Activated T-helper 1 cell treated with anti-CD3 and anti-CD28 coated beads, Interleukin-12 subunit alpha, Interleukin-12 subunit beta, Interleukin-2, Interleukin-4 antibody, amounts not matched to agents 30 ng/mL and 10 ng/mL and 1 ng/mL, durations not matched to agents 14 hours and 24 hours and 36 hours (primary cell): ENCODE measurements around the gene CPNE1. TPM values are rescaled to one million over a fixed set of nuclear protein-coding genes. Genes with fewer than 3 reads are reported as not detected.

Experiments
- DNase-seq: peaks from one replicate; pipeline ENCODE4 v3.0.0; 2021; ENCODE audit warnings: low spot score
- H3K27ac Mint-ChIP-seq: one replicate; pipeline ENCODE4 v1.8.0; 2021; ENCODE audit warnings: mild to moderate bottlenecking, mixed read lengths
- H3K27me3 Mint-ChIP-seq: one replicate; pipeline ENCODE4 v1.8.0; 2022; ENCODE audit warnings: mild to moderate bottlenecking, moderate library complexity, mixed read lengths; ENCODE audit not compliant: insufficient read depth
- H3K36me3 Mint-ChIP-seq: one replicate; pipeline ENCODE4 v1.8.0; 2021; ENCODE audit warnings: low read depth, mixed read lengths
- H3K4me1 Mint-ChIP-seq: one replicate; pipeline ENCODE4 v1.8.0; 2021; ENCODE audit warnings: low read depth, mixed read lengths
- H3K4me3 Mint-ChIP-seq: one replicate; pipeline ENCODE4 v1.8.0; 2021; ENCODE audit warnings: mild to moderate bottlenecking, moderate library complexity, mixed read lengths
- H3K9me3 Mint-ChIP-seq: one replicate; pipeline ENCODE4 v1.8.0; 2021; ENCODE audit warnings: mixed read lengths
- intact Hi-C: fragments of 100-400 bp; cut with micrococcal nuclease; formaldehyde crosslinking; loops from one replicate; pipeline ENCODE4 v1.15.1; 2024
- total RNA-seq: library from RNA; stranded (reverse); gene quantifications from 2 replicates; pipeline ENCODE4 v1.2.3, GENCODE V29; 2022

CPNE1 gene
- total RNA-seq, 1 donor from 2014 or later: 304 TPM

GRCh38 chr20:35702824-35703695 is 38.4 kb upstream of the CPNE1 start:
- peak overlapping the region; percentile 58 for H3K27ac Mint-ChIP-seq
- no peak for DNase-seq
- H3K4me1 Mint-ChIP-seq: peaks cover 28% of the 10 kb centered on the region
- peaks cover 51% of the 10 kb centered on the region for H3K36me3 Mint-ChIP-seq
- no peak overlapping the region for H3K4me3 Mint-ChIP-seq
- no peaks in the 10 kb centered on the region for H3K27me3 Mint-ChIP-seq
- H3K9me3 Mint-ChIP-seq: no peaks in the 10 kb centered on the region
- intact Hi-C loops: no loop called here

- Mint-ChIP-seq H3K27ac (peak overlapping the region; percentile 58), H3K9me3 (no peaks in the 10 kb centered on the region), H3K27me3 (no peaks in the 10 kb centered on the region), H3K4me1 (peaks cover 36% of the 10 kb centered on the region), H3K4me3 (no peak overlapping the region), H3K36me3 (peaks cover 59% of the 10 kb centered on the region)
- no peak for DNase-seq
- intact Hi-C loops: no loop called here
These were observed 37.5 kb upstream of the CPNE1 start for GRCh38 chr20:35702051-35702823.

GRCh38 chr20:35700625-35701148 is 36.0 kb upstream of the CPNE1 start:
- peaks cover 38% of the 10 kb centered on the region for H3K4me1 Mint-ChIP-seq
- H3K36me3 Mint-ChIP-seq: peaks cover 49% of the 10 kb centered on the region
- peak overlapping the region; percentile 94 for H3K27ac Mint-ChIP-seq
- no peaks in the 10 kb centered on the region for H3K27me3 Mint-ChIP-seq
- no peaks in the 10 kb centered on the region for H3K9me3 Mint-ChIP-seq
- no peak for DNase-seq
- intact Hi-C loops: no loop called here
- H3K4me3 Mint-ChIP-seq: peak overlapping the region; percentile 92

GRCh38 chr20:35699957-35700624 is 35.4 kb upstream of the CPNE1 start:
- H3K9me3 Mint-ChIP-seq: no peaks in the 10 kb centered on the region
- peak overlapping the region; percentile 94 for H3K27ac Mint-ChIP-seq
- intact Hi-C loops: loop anchor here (1.0 to 5.0 kb wide), 9 partner anchors 13 to 254 kb away; partner anchors contain the start of genes CPNE1, ERGIC3, PHF20 and RBM12
- DNase-seq: no peak
- peaks cover 38% of the 10 kb centered on the region for H3K4me1 Mint-ChIP-seq
- peaks cover 49% of the 10 kb centered on the region for H3K36me3 Mint-ChIP-seq
- peak overlapping the region; percentile 92 for H3K4me3 Mint-ChIP-seq
- H3K27me3 Mint-ChIP-seq: no peaks in the 10 kb centered on the region

GRCh38 chr20:35699127-35699956 is 34.6 kb upstream of the CPNE1 start, which contains the start of the genes NFS1 and ROMO1:
NFS1 (minus strand) TSS chr20:35699352; CDS start chr20:35699288, 64 bp downstream.
ROMO1 (plus strand) TSS chr20:35699405; CDS start chr20:35699633, 228 bp downstream.
- peak within 1 kb of the TSS; percentile 92 for H3K4me3 Mint-ChIP-seq
- peak; percentile 80 for DNase-seq
- no peaks in the 10 kb centered on the region for H3K27me3 Mint-ChIP-seq
- peaks cover 38% of the 10 kb centered on the region for H3K4me1 Mint-ChIP-seq
- peak within 1 kb of the TSS; percentile 94 for H3K27ac Mint-ChIP-seq
- H3K9me3 Mint-ChIP-seq: no peaks in the 10 kb centered on the region
- H3K36me3 Mint-ChIP-seq: peaks cover 43% of the 10 kb centered on the region
- intact Hi-C loops: loop anchor here (1.0 to 5.0 kb wide), 9 partner anchors 13 to 255 kb away; partner anchors contain the start of genes CPNE1, ERGIC3, PHF20 and RBM12

- H3K36me3 Mint-ChIP-seq: peaks cover 34% of the 10 kb centered on the region
- DNase-seq: no peak
These were observed 33.8 kb upstream of the CPNE1 start for GRCh38 chr20:35698298-35699126.

GRCh38 chr20:35697696-35698297 is 33.1 kb upstream of the CPNE1 start:
- Mint-ChIP-seq H3K27ac (peak overlapping the region; percentile 46), H3K9me3 (no peaks in the 10 kb centered on the region), H3K4me3 (peak overlapping the region; percentile 92), H3K36me3 (peaks cover 34% of the 10 kb centered on the region), H3K4me1 (peaks cover 32% of the 10 kb centered on the region), H3K27me3 (no peaks in the 10 kb centered on the region)
- intact Hi-C loops: loop anchor here (1.0 to 5.0 kb wide), 6 partner anchors 15 to 235 kb away; partner anchors contain the start of genes PHF20 and RBM39
- DNase-seq: no peak

More at GRCh38 chr20:35698298-35699126, 33.8 kb upstream of the CPNE1 start:
- Mint-ChIP-seq H3K9me3 (no peaks in the 10 kb centered on the region), H3K27me3 (no peaks in the 10 kb centered on the region), H3K27ac (peak overlapping the region; percentile 86), H3K4me1 (peaks cover 33% of the 10 kb centered on the region), H3K4me3 (peak overlapping the region; percentile 92)
- intact Hi-C loops: loop anchor here (1.0 to 5.0 kb wide), 10 partner anchors 14 to 256 kb away; partner anchors contain the start of genes CPNE1, ERGIC3, PHF20 and RBM12

GRCh38 chr20:35695978-35696377 is 31.3 kb upstream of the CPNE1 start:
- Mint-ChIP-seq H3K4me1 (peaks cover 30% of the 10 kb centered on the region), H3K36me3 (peaks cover 26% of the 10 kb centered on the region), H3K9me3 (no peaks in the 10 kb centered on the region), H3K27ac (no peak overlapping the region), H3K4me3 (peak overlapping the region; percentile 4), H3K27me3 (no peaks in the 10 kb centered on the region)
- DNase-seq: no peak
- intact Hi-C loops: loop anchor here (5.0 kb wide), 1 partner anchor 186 kb away; no protein-coding TSS in a partner anchor

- Mint-ChIP-seq H3K9me3 (no peaks in the 10 kb centered on the region), H3K27me3 (no peaks in the 10 kb centered on the region), H3K4me1 (peaks cover 24% of the 10 kb centered on the region), H3K4me3 (no peak overlapping the region), H3K36me3 (peaks cover 28% of the 10 kb centered on the region), H3K27ac (no peak overlapping the region)
- no peak for DNase-seq
- intact Hi-C loops: loop anchor here (5.0 kb wide), 1 partner anchor 187 kb away; no protein-coding TSS in a partner anchor
These were observed 30.6 kb upstream of the CPNE1 start for GRCh38 chr20:35695245-35695749.

GRCh38 chr20:35690265-35690664 is 25.6 kb upstream of the CPNE1 start:
- intact Hi-C loops: no loop called here
- H3K36me3 Mint-ChIP-seq: peaks cover 33% of the 10 kb centered on the region
- no peak overlapping the region for H3K27ac Mint-ChIP-seq

More at GRCh38 chr20:35690265-35690664, 25.6 kb upstream of the CPNE1 start:
- Mint-ChIP-seq H3K27me3 (no peaks in the 10 kb centered on the region), H3K9me3 (no peaks in the 10 kb centered on the region), H3K4me1 (no peaks in the 10 kb centered on the region), H3K4me3 (no peak overlapping the region)
- DNase-seq: no peak
